Mammary epithelial cell (primary cell): Measurements from ENCODE around the gene PPM1E.

Experiments used
- CTCF ChIP-seq, 2 donors: IDR thresholded peaks in 1 of 2; conservative IDR thresholded peaks in 1 of 2; 2 replicates each; pipeline ENCODE4 v1.5.1; 2011 to 2012; ENCODE audit warnings: inconsistent platforms in 2 of 2, low read length in 2 of 2, mild to moderate bottlenecking in 2 of 2, control low read depth in 1 of 2, low read depth in 1 of 2; ENCODE audit not compliant: insufficient read depth in 1 of 2; ENCODE audit errors: extremely low read depth in 1 of 2
- EZH2 ChIP-seq: IDR thresholded peaks from 2 replicates; pipeline ENCODE4 v1.6.1; 2012; ENCODE audit warnings: low read length, inconsistent platforms, borderline replicate concordance

GRCh38 chr17:58985367-58985766, 229.7 kb downstream of the PPM1E start:
- TF ChIP-seq CTCF (conservative IDR thresholded peaks at IDR 0.05 in 1 of 2, IDR thresholded peaks at IDR 0.05 in 1 of 2; ENCODE audit: extremely low read depth in 1 of 2, insufficient read depth in 1 of 2, low read depth in 1 of 2, low read length in 2 of 2) (no peak), EZH2 (no peak)
